ENCODE measurements around the gene ANO8. TPM values are rescaled to one million over a fixed set of nuclear protein-coding genes. Genes with fewer than 3 reads are reported as not detected.

The ANO8 gene
- total and polyA plus RNA-seq, 2 of the 8 experiments (the other 6 are each of a cell fraction or from before 2014, with no cell fraction given): 9.5 to 20.7 TPM

DNA sequence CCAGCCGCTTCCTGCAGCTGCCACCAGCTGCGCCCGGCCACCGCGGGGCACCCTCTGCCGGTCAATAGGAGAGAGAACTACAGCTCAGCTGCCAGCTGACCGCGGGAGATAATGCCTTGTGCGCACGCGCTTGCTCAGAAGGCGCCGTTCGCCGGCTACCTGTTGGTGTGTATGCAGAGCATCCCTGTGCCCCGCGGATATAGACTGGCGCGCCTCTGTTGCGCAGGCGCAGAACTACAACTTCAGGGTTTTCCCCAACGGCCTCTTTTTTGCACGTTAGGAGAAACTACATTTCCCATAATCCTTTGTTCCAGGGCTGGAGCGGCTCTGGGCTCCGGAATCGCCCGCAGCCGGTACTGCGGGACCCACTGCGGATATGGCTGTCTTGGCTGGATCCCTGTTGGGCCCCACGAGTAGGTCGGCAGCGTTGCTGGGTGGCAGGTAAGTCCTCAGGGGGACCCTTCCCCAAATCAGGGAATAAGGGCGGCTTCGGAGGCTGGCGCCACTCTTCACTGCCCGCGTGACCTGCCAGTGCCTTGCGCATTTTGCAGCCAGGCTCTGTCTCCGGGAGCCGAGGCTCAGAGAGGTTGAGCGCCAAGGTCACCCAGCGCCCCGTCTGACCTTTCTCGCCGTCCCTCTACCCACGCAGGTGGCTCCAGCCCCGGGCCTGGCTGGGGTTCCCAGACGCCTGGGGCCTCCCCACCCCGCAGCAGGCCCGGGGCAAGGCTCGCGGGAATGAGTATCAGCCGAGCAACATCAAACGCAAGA, 29.0 kb downstream of the ANO8 start, which contains the start of gene MRPL34 (continued):
- TF ChIP-seq KDM4A (IDR thresholded peaks at IDR 0.05; ENCODE audit: low read depth, low read length, severe bottlenecking) (peak; percentile 67), SP1 (IDR thresholded peaks at IDR 0.05; ENCODE audit: low read depth, low read length) (peak; percentile 61; the same call in 1 of the 2 replicates), PHF8 (conservative IDR thresholded peaks at IDR 0.05; ENCODE audit: low read depth, low read length) (peak; percentile 61), SIX5 (IDR thresholded peaks at IDR 0.05; ENCODE audit: low read depth, low read length) (peak; percentile 50), SIN3A (conservative IDR thresholded peaks at IDR 0.05 in 1 of 2, IDR thresholded peaks at IDR 0.05 in 1 of 2; ENCODE audit: low read depth in 1 of 2, low read length in 2 of 2) (peak; percentile 68 to 92; a peak in 2 of 4 replicates), CEBPB (IDR thresholded peaks at IDR 0.05; ENCODE audit: low read depth, low read length) (no peak)
- TF ChIP-seq, protein P1, sequence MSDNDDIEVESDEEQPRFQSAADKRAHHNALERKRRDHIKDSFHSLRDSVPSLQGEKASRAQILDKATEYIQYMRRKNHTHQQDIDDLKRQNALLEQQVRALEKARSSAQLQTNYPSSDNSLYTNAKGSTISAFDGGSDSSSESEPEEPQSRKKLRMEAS (IDR thresholded peaks at IDR 0.05): peak; percentile 85

Data from H1 (cell line).